ENCODE measurements around the gene NCR2.

The NCR2 gene

DNA sequence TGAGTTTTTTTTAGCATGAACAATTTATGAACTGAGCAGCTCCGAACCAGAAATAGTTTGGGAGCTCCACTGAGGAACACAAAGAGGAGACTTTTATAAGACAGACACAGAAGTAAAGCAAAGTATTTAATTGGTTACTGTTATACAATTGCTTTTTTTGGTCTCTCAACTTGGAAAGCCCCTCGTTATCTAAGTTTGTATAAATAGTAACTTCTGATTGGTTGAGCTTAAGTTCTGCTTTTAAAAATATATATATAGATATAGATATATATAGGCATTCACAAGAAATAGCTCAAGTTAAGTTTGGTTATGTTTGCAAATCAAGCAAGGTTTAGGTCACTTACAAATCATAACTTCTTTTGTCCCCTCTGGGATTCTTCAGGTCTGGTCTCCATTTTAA lies 20.2 kb upstream of the NCR2 start:
- Mint-ChIP-seq H3K27ac (no peak overlapping the region), H3K4me1 (peaks cover 6% of the 10 kb centered on the region), H3K27me3 (ENCODE audit: low read depth) (peaks cover 34% of the 10 kb centered on the region), H3K36me3 (ENCODE audit: low read depth) (no peaks in the 10 kb centered on the region), H3K9me3 (no peaks in the 10 kb centered on the region), H3K4me3 (no peak overlapping the region)
- TF ChIP-seq CTCF (IDR thresholded peaks at IDR 0.05; ENCODE audit: unreplicated experiment in 3 of 3) = no peak

DNA sequence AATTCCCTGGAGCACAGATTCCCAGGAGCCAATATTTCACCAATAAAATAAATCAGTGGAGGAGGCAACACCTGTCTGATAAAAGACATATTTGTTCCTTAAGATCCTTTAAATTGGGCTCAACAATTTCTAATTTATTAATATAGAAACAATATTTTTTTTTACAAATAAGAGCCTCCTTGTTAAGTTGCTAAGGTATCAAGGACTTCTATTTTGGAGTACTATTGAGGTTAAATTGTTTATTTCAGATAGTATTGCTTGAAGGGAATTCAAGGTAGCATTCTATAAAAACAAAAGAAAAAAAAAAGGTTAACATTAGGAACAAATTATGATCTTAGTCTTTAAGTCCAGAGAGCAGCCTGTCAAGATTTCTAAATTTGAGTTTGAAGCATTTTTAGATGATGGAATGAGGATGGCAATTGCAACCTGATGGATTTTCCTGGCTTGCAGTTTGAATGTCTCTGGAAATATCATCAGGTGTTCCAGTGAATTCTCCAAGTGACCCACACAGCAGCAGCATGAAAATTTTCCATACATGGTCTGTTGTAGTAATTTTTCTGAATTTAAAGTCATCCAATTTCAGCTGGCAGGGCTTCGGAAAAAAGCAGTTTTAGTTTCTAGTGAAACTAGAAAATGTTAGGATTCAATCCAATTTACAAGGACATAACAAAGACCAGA lies 19.3 kb upstream of the NCR2 start:
- H3K27ac Mint-ChIP-seq = no peak overlapping the region
- H3K9me3 Mint-ChIP-seq = no peaks in the 10 kb centered on the region
- peaks cover 6% of the 10 kb centered on the region for H3K4me1 Mint-ChIP-seq
- no peaks in the 10 kb centered on the region for H3K36me3 Mint-ChIP-seq (ENCODE audit: low read depth)
- H3K27me3 Mint-ChIP-seq (ENCODE audit: low read depth) = peaks cover 37% of the 10 kb centered on the region
- no peak overlapping the region for H3K4me3 Mint-ChIP-seq
- TF ChIP-seq CTCF (IDR thresholded peaks at IDR 0.05; ENCODE audit: unreplicated experiment in 3 of 3) = no peak

- no peak for TF ChIP-seq CTCF (IDR thresholded peaks at IDR 0.05; ENCODE audit: unreplicated experiment in 3 of 3)
- H3K4me1 Mint-ChIP-seq = peaks cover 6% of the 10 kb centered on the region
- peaks cover 35% of the 10 kb centered on the region for H3K27me3 Mint-ChIP-seq (ENCODE audit: low read depth)
- no peaks in the 10 kb centered on the region for H3K9me3 Mint-ChIP-seq
- no peak overlapping the region for H3K27ac Mint-ChIP-seq
- H3K4me3 Mint-ChIP-seq = peak overlapping the region; percentile 38 to 77 (median 71)
- no peaks in the 10 kb centered on the region for H3K36me3 Mint-ChIP-seq (ENCODE audit: low read depth)
These were observed 17.2 kb upstream of the NCR2 start for GRCh38 chr6:41318261-41318653.

- TF ChIP-seq CTCF (IDR thresholded peaks at IDR 0.05; ENCODE audit: unreplicated experiment in 3 of 3) = peak; percentile 99 to 100 (median 99)
- Mint-ChIP-seq H3K9me3 (no peaks in the 10 kb centered on the region), H3K27me3 (ENCODE audit: low read depth) (peaks cover 30% of the 10 kb centered on the region), H3K4me1 (peaks cover 6% of the 10 kb centered on the region), H3K4me3 (peak overlapping the region; percentile 68 to 77 (median 71)), H3K27ac (no peak overlapping the region), H3K36me3 (ENCODE audit: low read depth) (no peaks in the 10 kb centered on the region)
These were observed 16.5 kb upstream of the NCR2 start for GRCh38 chr6:41318654-41319565.

- peaks cover 23% of the 10 kb centered on the region for H3K27me3 Mint-ChIP-seq (ENCODE audit: low read depth)
- peaks cover 6% of the 10 kb centered on the region for H3K4me1 Mint-ChIP-seq
- TF ChIP-seq CTCF (IDR thresholded peaks at IDR 0.05; ENCODE audit: unreplicated experiment in 3 of 3) = no peak
- no peaks in the 10 kb centered on the region for H3K36me3 Mint-ChIP-seq (ENCODE audit: low read depth)
- no peak overlapping the region for H3K4me3 Mint-ChIP-seq
- no peak overlapping the region for H3K27ac Mint-ChIP-seq
- no peaks in the 10 kb centered on the region for H3K9me3 Mint-ChIP-seq
These were observed 14.2 kb upstream of the NCR2 start for GRCh38 chr6:41321183-41321582.
